HCT116 (cell line): ENCODE data around the gene SHC2. TPM values are rescaled to one million over a fixed set of nuclear protein-coding genes. Genes with fewer than 3 reads are reported as not detected.

Experiments used
- ATAC-seq: fragments of 200-7000 bp; cut with Tn5 transposase; 2 replicates; pipeline ENCODE4 v1.9.1; 2020; ENCODE audit warnings: mild to moderate bottlenecking, moderate library complexity
- BruUV-seq: library from RNA; stranded (reverse); fragments of 400-500 nt; replicated peaks from 2 replicates; lab custom pipeline; 2021; lab: Mats Ljungman, UMichigan
- CTCF ChIA-PET: fragments of 300-600 bp; sonication (Branson Sonifier 250); formaldehyde crosslinking; loops from one replicate; lab custom pipeline; 2021; ENCODE audit warnings: antibody characterized with exemption; lab: Charles Lee
- POLR2A ChIA-PET: fragments of 300-600, 350-600 bp; sonication (Branson Sonifier 250); formaldehyde crosslinking; loops from one replicate; lab custom pipeline; 2021; ENCODE audit warnings: antibody characterized with exemption; lab: Charles Lee
- RAD21 ChIA-PET, 2 experiments: fragments of 300-600 bp; sonication (Branson Sonifier 250); formaldehyde crosslinking; loops; one replicate each; lab custom pipeline; 2023; ENCODE audit warnings: low total read pairs in 2 of 2; ENCODE audit not compliant: uncharacterized antibody in 2 of 2, unreplicated experiment in 2 of 2, low non-redundant PET in 1 of 2; lab: Charles Lee
- DNase-seq: peaks from one replicate; pipeline ENCODE4 v3.0.0-alpha.2; 2010; ENCODE audit warnings: low read depth, low spot score
- H2AFZ ChIP-seq: fragments of 200-600 bp; shearing (Covaris generic), sonication (generic); 2 replicates; pipeline ENCODE4 v1.6.1; 2017; ENCODE audit warnings: low read depth, mixed run types, mixed read lengths, antibody characterized with exemption, low read length; ENCODE audit not compliant: poor library complexity, severe bottlenecking
- H3K27ac ChIP-seq: 2 replicates; pipeline ENCODE4 v1.5.1; 2012; ENCODE audit warnings: low read depth, low read length
- H3K27me3 ChIP-seq: fragments of 200-600 bp; sonication (generic); 2 replicates; pipeline ENCODE4 v1.6.1; 2016; ENCODE audit warnings: mixed run types, low read length, mixed read lengths; ENCODE audit not compliant: insufficient read depth
- H3K36me3 ChIP-seq, 2 experiments: fragments of 200-500 bp in 1 of 2; fragments of 200-600 bp in 1 of 2; sonication (Bioruptor generic) in 1 of 2; sonication (generic) in 1 of 2; 2 replicates each; pipeline versions ENCODE4 v1.5.1 to v1.6.1; 2014 to 2016; ENCODE audit warnings: low read length in 2 of 2, inconsistent platforms in 1 of 2, mixed read lengths in 1 of 2, mixed run types in 1 of 2; ENCODE audit not compliant: insufficient read depth in 2 of 2, control insufficient read depth in 1 of 2
- H3K4me1 ChIP-seq, 2 experiments: fragments of 200-600 bp in 1 of 2; sonication (generic) in 1 of 2; 2 replicates each; pipeline versions ENCODE4 v1.5.1 to v1.6.1; 2012 to 2017; ENCODE audit warnings: low read length in 2 of 2, inconsistent platforms in 1 of 2, mild to moderate bottlenecking in 1 of 2, mixed read lengths in 1 of 2, mixed run types in 1 of 2, moderate library complexity in 1 of 2; ENCODE audit not compliant: insufficient read depth in 2 of 2, control insufficient read depth in 1 of 2
- H3K4me2 ChIP-seq: fragments of 200-600 bp; sonication (generic); 2 replicates; pipeline ENCODE4 v1.6.1; 2017; ENCODE audit warnings: mixed run types, low read length, mixed read lengths
- H3K4me3 ChIP-seq, 2 experiments: fragments of 200-600 bp in 1 of 2; sonication (generic) in 1 of 2; replicated peaks in 1 of 2; 2 replicates each; pipeline ENCODE4 v1.5.1; 2011 to 2016; ENCODE audit warnings: low read length in 2 of 2, control low read depth in 1 of 2, low read depth in 1 of 2, mild to moderate bottlenecking in 1 of 2, mixed read lengths in 1 of 2, mixed run types in 1 of 2
- H3K79me2 ChIP-seq: fragments of 200-600 bp; sonication (generic); 2 replicates; pipeline ENCODE4 v1.6.1; 2017; ENCODE audit warnings: mild to moderate bottlenecking, mixed run types, low read length, moderate library complexity, mixed read lengths; ENCODE audit not compliant: insufficient read depth
- H3K9ac ChIP-seq: fragments of 200-600 bp; sonication (generic); 2 replicates; pipeline ENCODE4 v1.6.1; 2016; ENCODE audit warnings: low read length, mixed read lengths
- H3K9me2 ChIP-seq: fragments of 200-600 bp; sonication (generic), shearing (Covaris generic); 2 replicates; pipeline ENCODE4 v1.6.1; 2017; ENCODE audit warnings: mixed run types, mild to moderate bottlenecking, moderate library complexity; ENCODE audit not compliant: insufficient read depth
- H3K9me3 ChIP-seq, 2 experiments: fragments of 200-500 bp in 1 of 2; fragments of 200-600 bp in 1 of 2; sonication (Bioruptor generic) in 1 of 2; sonication (generic) in 1 of 2; 2 replicates each; pipeline ENCODE4 v1.6.1; 2014 to 2017; ENCODE audit warnings: low read length in 2 of 2, mixed read lengths in 2 of 2, inconsistent platforms in 1 of 2, low read depth in 1 of 2, mild to moderate bottlenecking in 1 of 2, mixed run types in 1 of 2, moderate library complexity in 1 of 2; ENCODE audit not compliant: control insufficient read depth in 1 of 2, insufficient read depth in 1 of 2
- H4K20me1 ChIP-seq: fragments of 200-600 bp; sonication (generic), shearing (Covaris generic); 2 replicates; pipeline ENCODE4 v1.6.1; 2017; ENCODE audit warnings: mixed run types, mild to moderate bottlenecking, moderate library complexity; ENCODE audit not compliant: insufficient read depth
- CBX3 ChIP-seq: IDR thresholded peaks from 2 replicates; pipeline ENCODE4 v1.6.1; 2012; ENCODE audit warnings: low read depth
- CEBPB ChIP-seq: IDR thresholded peaks from 2 replicates; pipeline ENCODE4 v1.6.1; 2012; ENCODE audit warnings: low read depth
- REST ChIP-seq: IDR thresholded peaks from 2 replicates; pipeline ENCODE4 v1.6.1; 2012; ENCODE audit warnings: low read depth
- ZFX ChIP-seq: fragments of 450-650 bp; IDR thresholded peaks from 2 replicates; pipeline ENCODE4 v1.6.1; 2017
- ZNF274 ChIP-seq: fragments of 200-500 bp; sonication (Bioruptor generic); IDR thresholded peaks from 2 replicates; pipeline ENCODE4 v1.6.1; 2014; ENCODE audit warnings: mild to moderate bottlenecking, low read depth, low read length, inconsistent platforms
- intact Hi-C: fragments of 100-400 bp; cut with micrococcal nuclease; formaldehyde crosslinking; loops from 2 replicates; pipeline ENCODE4 v1.10.0; 2022
- total RNA-seq: library from RNA; stranded (reverse); gene quantifications from one replicate; pipeline ENCODE4 v1.2.1, GENCODE V29; 2021; ENCODE audit not compliant: unreplicated experiment
- TF ChIP-seq, protein P1 (sequence below): IDR thresholded peaks from 2 replicates; pipeline ENCODE4 v1.6.1; 2012

SHC2 gene
- total RNA-seq, 1 experiment from 2014 or later: 2.5 TPM

GRCh38 chr19:408441-408901 lies 52.4 kb downstream of the SHC2 start:
- Histone ChIP-seq H3K4me2 (peak overlapping the region; percentile 84), H3K27ac (no peak overlapping the region; the same call in 1 of the 2 replicates)
- POLR2A ChIA-PET: no interaction called here
- BruUV-seq: no TSS peak
- TF ChIP-seq, protein P1, sequence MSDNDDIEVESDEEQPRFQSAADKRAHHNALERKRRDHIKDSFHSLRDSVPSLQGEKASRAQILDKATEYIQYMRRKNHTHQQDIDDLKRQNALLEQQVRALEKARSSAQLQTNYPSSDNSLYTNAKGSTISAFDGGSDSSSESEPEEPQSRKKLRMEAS: no peak
- no peak for TF ChIP-seq REST
- TF ChIP-seq CEBPB: no peak
- no peak for TF ChIP-seq ZFX
- TF ChIP-seq ZNF274: no peak
- no peak for TF ChIP-seq CBX3
- TF ChIP-seq, all 23 proteins: peak for 0
- no peaks in the 10 kb centered on the region for H3K9me2 ChIP-seq
- ChIA-PET CTCF (interaction anchor here (0.5 kb wide), 1 partner anchor 361 kb away, joined by 3 read pairs; no protein-coding TSS in a partner anchor), RAD21 (interaction anchor here in 1 of 2 experiments (0.7 kb wide), 1 partner anchor 123 kb away, joined by 4 read pairs; no protein-coding TSS in a partner anchor)
- ATAC-seq (peak; percentile 76), DNase-seq (no peak)
- no peaks in the 10 kb centered on the region for H3K9me3 ChIP-seq
- H2AFZ ChIP-seq: no peak overlapping the region
- no peaks in the 10 kb centered on the region for H4K20me1 ChIP-seq
- no peaks in the 10 kb centered on the region for H3K79me2 ChIP-seq
- intact Hi-C loops: no loop called here
- no peaks in the 10 kb centered on the region for H3K36me3 ChIP-seq
- H3K9ac ChIP-seq: peak overlapping the region; percentile 53
- H3K4me1 ChIP-seq: peaks cover 4 to 14% of the 10 kb centered on the region in 2 experiments; a peak in 3 of 4 replicates
- H3K27me3 ChIP-seq: peaks cover 4% of the 10 kb centered on the region; the same call in 1 of the 2 replicates
- peak overlapping the region; percentile 47 to 60 for H3K4me3 ChIP-seq
